GM12864 (cell line): ENCODE measurements around the gene RASGRP4.

Experiments
- DNase-seq: peaks from one replicate; pipeline ENCODE4 v3.0.0-alpha.2; 2011; ENCODE audit warnings: low read depth
- H3K4me3 ChIP-seq: 2 replicates; pipeline ENCODE4 v1.5.1; 2011; ENCODE audit warnings: mild to moderate bottlenecking, low read depth, low read length, control low read depth
- CTCF ChIP-seq: IDR thresholded peaks from 2 replicates; pipeline ENCODE4 v1.5.1; 2011; ENCODE audit warnings: low read depth, mild to moderate bottlenecking, moderate library complexity, low read length, control low read depth, inconsistent platforms; ENCODE audit errors: missing control alignments

RASGRP4 gene

GRCh38 chr19:38466050-38466449 lies 40.0 kb upstream of the RASGRP4 start:
- H3K4me3 ChIP-seq, result no peak overlapping the region
- TF ChIP-seq CTCF, result no peak
- DNase-seq, result no peak

- TF ChIP-seq CTCF, result no peak
- no peak for DNase-seq
- H3K4me3 ChIP-seq, result no peak overlapping the region
Observed at GRCh38 chr19:38464421-38465082, 38.5 kb upstream of the RASGRP4 start.

- DNase-seq, result no peak
Observed at GRCh38 chr19:38463365-38463764, 37.3 kb upstream of the RASGRP4 start.

GRCh38 chr19:38458991-38459390 lies 33.0 kb upstream of the RASGRP4 start:
- TF ChIP-seq CTCF, result no peak
- H3K4me3 ChIP-seq, result no peak overlapping the region

More at GRCh38 chr19:38463365-38463764, 37.3 kb upstream of the RASGRP4 start:
- TF ChIP-seq CTCF, result no peak
- no peak overlapping the region for H3K4me3 ChIP-seq

GRCh38 chr19:38457690-38458405 lies 31.8 kb upstream of the RASGRP4 start:
- no peak overlapping the region for H3K4me3 ChIP-seq
- TF ChIP-seq CTCF, result no peak
- no peak for DNase-seq

More at GRCh38 chr19:38458991-38459390, 33.0 kb upstream of the RASGRP4 start:
- no peak for DNase-seq

- no peak for TF ChIP-seq CTCF
- DNase-seq, result no peak
- H3K4me3 ChIP-seq, result no peak overlapping the region
Observed at GRCh38 chr19:38457202-38457601, 31.2 kb upstream of the RASGRP4 start.
